GM18508 (cell line): ENCODE results near the gene ABCB8.
"Not testable (repeated sequence)": the region's sequence is repeated elsewhere in the genome, so short reads cannot be mapped to it uniquely, and the experiment has no call there.

Experiments
- ATAC-seq: cut with Tn5 transposase; IDR thresholded peaks from one replicate; pipeline ENCODE4 v1.9.1; 2021; ENCODE audit warnings: moderate number of reproducible peaks; ENCODE audit not compliant: insufficient read depth, unreplicated experiment

The ABCB8 gene

GRCh38 chr7:151012911-151013347 lies 15.3 kb upstream of the ABCB8 start:
- ATAC-seq, result no peak

GRCh38 chr7:151013356-151013732 lies 14.9 kb upstream of the ABCB8 start:
- ATAC-seq, result no peak

GRCh38 chr7:151013733-151014497 lies 14.3 kb upstream of the ABCB8 start:
- ATAC-seq, result no peak

GRCh38 chr7:151014950-151015349 lies 13.3 kb upstream of the ABCB8 start:
- no peak for ATAC-seq

GRCh38 chr7:151015967-151016366 lies 12.3 kb upstream of the ABCB8 start:
- ATAC-seq, result no peak

- no peak for ATAC-seq
Measured at GRCh38 chr7:151016505-151016904, 11.7 kb upstream of the ABCB8 start.

GRCh38 chr7:151016942-151017341 lies 11.3 kb upstream of the ABCB8 start:
- ATAC-seq, result no peak

GRCh38 chr7:151017370-151017952 lies 10.8 kb upstream of the ABCB8 start:
- no peak for ATAC-seq

GRCh38 chr7:151017953-151018420 lies 10.3 kb upstream of the ABCB8 start:
- no peak for ATAC-seq

GRCh38 chr7:151018421-151019129 lies 9.7 kb upstream of the ABCB8 start:
- ATAC-seq, result no peak

- ATAC-seq, result no peak
Measured at GRCh38 chr7:151019130-151019447, 9.2 kb upstream of the ABCB8 start.

GRCh38 chr7:151020231-151020630 lies 8.0 kb upstream of the ABCB8 start:
- ATAC-seq, result no peak

- no peak for ATAC-seq
Measured at GRCh38 chr7:151023232-151023631, 5.0 kb upstream of the ABCB8 start.

- ATAC-seq, result no peak
Measured at GRCh38 chr7:151024435-151025056, 3.7 kb upstream of the ABCB8 start, which contains the start of gene ATG9B. ATG9B (minus strand) TSS chr7:151024494; CDS start chr7:151024423, 71 bp downstream.

- ATAC-seq, result no peak
Measured at GRCh38 chr7:151025924-151026671, 2.2 kb upstream of the ABCB8 start.

- not testable (repeated sequence) for ATAC-seq
Measured at GRCh38 chr7:151026771-151027727, 1.2 kb upstream of the ABCB8 start.

- not testable (repeated sequence) for ATAC-seq
Measured at GRCh38 chr7:151027728-151028130, 521 bp upstream of the ABCB8 start.

GRCh38 chr7:151028948-151029501 lies 775 bp downstream of the ABCB8 start:
- ATAC-seq, result no peak

GRCh38 chr7:151031011-151031410 lies 2.8 kb downstream of the ABCB8 start:
- no peak for ATAC-seq
